Spinal cord (tissue), 10 donors: ENCODE measurements around the gene BAIAP3. TPM values are rescaled to one million over a fixed set of nuclear protein-coding genes. Genes with fewer than 3 reads are reported as not detected.

Experiments
- DNase-seq, 6 donors: peaks; one replicate each; pipeline versions ENCODE4 v3.0.0 to v3.0.0-alpha.2; 2013 to 2015; ENCODE audit warnings: low spot score in 6 of 6, low read depth in 4 of 6
- H3K27ac ChIP-seq: one replicate; pipeline ENCODE4 v1.5.1; 2013; ENCODE audit warnings: low read depth, low read length, control low read depth
- H3K27me3 ChIP-seq: one replicate; pipeline ENCODE4 v1.6.1; 2013; ENCODE audit warnings: low read length; ENCODE audit not compliant: control insufficient read depth, insufficient read depth
- H3K36me3 ChIP-seq: one replicate; pipeline ENCODE4 v1.6.1; 2013; ENCODE audit warnings: low read length; ENCODE audit not compliant: control insufficient read depth, insufficient read depth
- H3K4me1 ChIP-seq: one replicate; pipeline ENCODE4 v1.6.1; 2013; ENCODE audit warnings: low read length; ENCODE audit not compliant: control insufficient read depth, insufficient read depth
- H3K4me3 ChIP-seq: one replicate; pipeline ENCODE4 v1.5.1; 2013; ENCODE audit warnings: low read depth, low read length, control low read depth
- H3K9me3 ChIP-seq: one replicate; pipeline ENCODE4 v1.6.1; 2013; ENCODE audit warnings: low read length; ENCODE audit not compliant: control insufficient read depth, insufficient read depth
- WGBS: methylation state at CpG from one replicate; pipeline ENCODE4 v1.1.5; 2013; ENCODE audit warnings: missing lambda C conversion rate; ENCODE audit not compliant: insufficient coverage; 5-methylcytosine and 5-hydroxymethylcytosine counted together
- polyA plus RNA-seq, 2 donors: library from polyadenylated mRNA; unstranded; fragments of 120-200 nt; gene quantifications; one replicate each; pipeline ENCODE4 v1.2.1, GENCODE V29; 2013; ENCODE audit not compliant: insufficient read length in 2 of 2
- total RNA-seq, 2 donors: library from RNA; depleted of rRNA in 1 of 2; stranded (reverse); fragments of 120-200 nt in 1 of 2; fragments of >200 nt in 1 of 2; gene quantifications; one replicate each; pipeline versions ENCODE4 v1.2.3 to v1.2.4, GENCODE V29; 2013 to 2014
- donor health status: healthy.

The BAIAP3 gene
- total and polyA plus RNA-seq, 4 donors: 30.1 to 69.8 (median 52.2) TPM

DNA sequence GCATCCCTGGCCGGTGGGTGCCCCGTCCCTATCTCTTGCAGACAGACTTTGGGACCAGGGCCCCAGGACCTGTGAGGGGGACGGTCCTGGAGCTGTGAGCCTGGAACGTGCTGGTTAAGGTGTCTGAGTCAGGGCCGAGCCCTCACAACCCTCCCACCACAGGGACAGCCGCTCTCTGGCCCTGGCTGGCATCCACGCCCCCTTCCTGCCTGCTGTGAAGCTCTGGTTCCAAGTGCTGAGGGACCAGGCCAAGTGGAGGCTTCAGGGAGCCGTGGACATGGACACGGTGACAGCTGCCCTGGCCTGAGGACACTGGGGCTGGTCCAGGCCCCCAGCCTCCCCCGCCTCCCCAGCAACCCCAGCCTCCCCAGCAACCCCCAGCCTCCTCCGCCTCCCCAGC, 11.6 kb downstream of the BAIAP3 start:
- Histone ChIP-seq H3K27ac (no peak overlapping the region), H3K4me3 (no peak overlapping the region), H3K4me1 (peaks cover 23% of the 10 kb centered on the region), H3K36me3 (peaks cover 98% of the 10 kb centered on the region), H3K27me3 (no peaks in the 10 kb centered on the region), H3K9me3 (no peaks in the 10 kb centered on the region)
- 61% methylated on average over 7 of the region's 11 CpGs for WGBS
- DNase-seq: no peak

DNA sequence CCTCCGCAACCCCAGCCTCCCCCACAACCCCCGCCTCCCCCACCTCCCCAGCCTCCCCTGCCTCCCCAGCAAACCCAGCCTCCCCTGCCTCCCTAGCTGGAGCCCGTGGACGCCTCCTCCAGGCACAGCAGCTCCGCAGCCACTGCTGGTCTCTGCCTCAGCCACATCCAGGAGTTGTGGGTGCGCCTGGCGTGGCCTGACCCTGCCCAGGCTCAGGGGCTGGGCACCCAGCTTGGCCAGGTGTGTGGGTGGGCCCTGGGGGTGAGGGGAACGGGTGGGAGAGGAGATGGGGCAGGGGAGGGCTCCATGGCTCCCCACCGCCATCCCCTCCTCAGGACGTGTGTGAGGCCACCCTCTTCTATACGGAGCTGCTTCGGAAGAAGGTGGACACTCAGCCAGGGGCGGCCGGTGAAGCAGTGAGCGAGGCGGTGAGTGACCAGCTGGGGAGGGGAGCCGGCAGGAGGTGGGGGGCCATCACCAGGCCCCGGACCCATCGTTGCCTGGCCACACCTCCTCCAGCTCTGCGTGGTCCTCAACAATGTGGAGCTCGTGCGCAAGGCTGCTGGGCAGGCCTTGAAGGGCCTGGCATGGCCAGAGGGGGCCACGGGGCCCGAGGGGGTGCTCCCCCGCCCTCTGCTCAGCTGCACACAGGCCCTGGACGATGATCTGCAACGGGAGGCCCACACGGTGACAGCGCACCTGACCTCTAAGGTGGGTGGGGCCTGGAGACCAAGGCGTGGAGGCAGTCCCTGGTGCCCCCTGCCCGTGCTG, 12.4 kb downstream of the BAIAP3 start:
- H3K27me3 ChIP-seq: no peaks in the 10 kb centered on the region
- H3K27ac ChIP-seq: no peak overlapping the region
- WGBS: 82% methylated on average over 24 of the region's 31 CpGs
- H3K36me3 ChIP-seq: peaks cover 98% of the 10 kb centered on the region
- no peak for DNase-seq
- H3K9me3 ChIP-seq: no peaks in the 10 kb centered on the region
- H3K4me1 ChIP-seq: peaks cover 30% of the 10 kb centered on the region
- H3K4me3 ChIP-seq: no peak overlapping the region

DNA sequence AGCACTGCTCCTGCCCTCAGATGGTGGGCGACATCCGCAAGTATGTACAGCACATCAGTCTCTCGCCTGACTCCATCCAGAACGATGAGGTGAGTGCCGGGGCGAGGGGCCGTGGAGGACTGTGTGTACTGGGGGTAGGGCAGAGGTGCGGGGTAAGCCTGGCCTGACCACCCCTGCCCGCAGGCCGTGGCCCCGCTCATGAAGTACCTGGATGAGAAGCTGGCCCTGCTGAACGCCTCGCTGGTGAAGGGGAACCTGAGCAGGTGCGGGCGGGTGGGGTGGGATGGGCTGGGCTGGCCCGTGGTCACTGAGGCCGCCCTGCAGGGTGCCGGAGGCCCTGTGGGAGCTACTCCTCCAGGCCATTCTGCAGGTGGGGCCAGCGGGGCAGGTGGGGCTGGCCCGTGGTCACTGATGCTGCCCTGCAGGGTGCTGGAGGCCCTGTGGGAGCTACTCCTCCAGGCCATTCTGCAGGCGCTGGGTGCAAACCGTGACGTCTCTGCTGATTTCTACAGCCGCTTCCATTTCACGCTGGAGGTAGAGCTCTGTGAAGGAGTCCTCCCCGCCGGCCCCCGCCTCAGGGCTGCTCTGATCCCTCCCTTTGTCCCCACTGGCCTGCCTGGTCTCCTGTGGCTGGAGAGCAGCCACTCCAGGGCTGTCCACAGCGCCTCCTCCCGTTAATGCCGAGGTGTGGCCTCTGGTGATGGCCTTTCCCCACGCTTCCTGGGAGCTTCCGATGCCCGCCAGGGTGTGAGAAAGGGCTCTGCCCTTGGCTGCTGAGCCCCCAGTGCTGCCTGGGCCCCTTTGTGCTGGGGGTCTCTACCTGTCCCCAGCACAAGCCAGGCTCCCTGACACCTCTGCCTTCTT, 13.2 kb downstream of the BAIAP3 start:
- no peaks in the 10 kb centered on the region for H3K9me3 ChIP-seq
- DNase-seq: no peak
- H3K4me3 ChIP-seq: no peak overlapping the region
- peaks cover 35% of the 10 kb centered on the region for H3K4me1 ChIP-seq
- 73% methylated on average over 33 of the region's 34 CpGs for WGBS
- H3K36me3 ChIP-seq: peaks cover 91% of the 10 kb centered on the region
- no peaks in the 10 kb centered on the region for H3K27me3 ChIP-seq
- H3K27ac ChIP-seq: no peak overlapping the region

DNA sequence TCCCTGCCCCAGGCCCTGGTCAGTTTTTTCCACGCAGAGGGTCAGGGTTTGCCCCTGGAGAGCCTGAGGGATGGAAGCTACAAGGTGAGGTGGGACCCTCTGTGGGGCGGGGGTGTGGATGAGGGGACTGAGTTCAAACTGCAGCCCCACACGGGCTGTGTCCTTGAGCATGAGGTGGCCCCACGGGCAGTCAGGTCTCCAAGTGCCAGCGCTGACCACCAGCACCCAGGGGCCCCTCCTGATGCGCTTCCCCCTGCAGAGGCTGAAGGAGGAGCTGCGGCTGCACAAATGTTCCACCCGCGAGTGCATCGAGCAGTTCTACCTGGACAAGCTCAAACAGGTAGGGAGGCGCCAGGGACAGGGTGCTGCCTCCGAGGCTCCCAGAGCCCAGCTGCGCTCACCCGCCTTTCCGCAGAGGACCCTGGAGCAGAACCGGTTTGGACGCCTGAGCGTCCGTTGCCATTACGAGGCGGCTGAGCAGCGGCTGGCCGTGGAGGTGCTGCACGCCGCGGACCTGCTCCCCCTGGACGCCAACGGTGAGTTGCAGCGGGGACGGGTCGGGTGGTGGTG, 13.9 kb downstream of the BAIAP3 start:
- 93% methylated on average over 23 of the region's 31 CpGs for WGBS
- DNase-seq: no peak
- Histone ChIP-seq H3K9me3 (no peaks in the 10 kb centered on the region), H3K36me3 (peaks cover 84% of the 10 kb centered on the region), H3K27ac (no peak overlapping the region), H3K4me3 (no peak overlapping the region), H3K27me3 (no peaks in the 10 kb centered on the region), H3K4me1 (peaks cover 35% of the 10 kb centered on the region)

DNA sequence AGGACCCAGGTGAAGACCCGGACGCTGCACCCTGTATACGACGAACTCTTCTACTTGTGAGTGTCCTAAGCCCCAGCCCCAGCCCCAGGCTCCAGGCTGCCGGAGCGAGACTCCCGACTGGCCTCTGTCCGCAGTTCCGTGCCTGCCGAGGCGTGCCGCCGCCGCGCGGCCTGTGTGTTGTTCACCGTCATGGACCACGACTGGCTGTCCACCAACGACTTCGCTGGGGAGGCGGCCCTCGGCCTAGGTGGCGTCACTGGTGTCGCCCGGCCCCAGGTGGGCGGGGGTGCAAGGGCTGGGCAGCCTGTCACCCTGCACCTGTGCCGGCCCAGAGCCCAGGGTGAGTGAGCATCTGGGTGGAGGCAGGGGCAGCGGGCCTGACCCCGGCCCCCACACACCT, 14.5 kb downstream of the BAIAP3 start:
- no peak for DNase-seq
- no peak overlapping the region for H3K4me3 ChIP-seq
- peaks cover 29% of the 10 kb centered on the region for H3K4me1 ChIP-seq
- no peaks in the 10 kb centered on the region for H3K27me3 ChIP-seq
- 88% methylated on average over 29 of the region's 29 CpGs for WGBS
- H3K9me3 ChIP-seq: no peaks in the 10 kb centered on the region
- H3K36me3 ChIP-seq: peaks cover 78% of the 10 kb centered on the region
- no peak overlapping the region for H3K27ac ChIP-seq

DNA sequence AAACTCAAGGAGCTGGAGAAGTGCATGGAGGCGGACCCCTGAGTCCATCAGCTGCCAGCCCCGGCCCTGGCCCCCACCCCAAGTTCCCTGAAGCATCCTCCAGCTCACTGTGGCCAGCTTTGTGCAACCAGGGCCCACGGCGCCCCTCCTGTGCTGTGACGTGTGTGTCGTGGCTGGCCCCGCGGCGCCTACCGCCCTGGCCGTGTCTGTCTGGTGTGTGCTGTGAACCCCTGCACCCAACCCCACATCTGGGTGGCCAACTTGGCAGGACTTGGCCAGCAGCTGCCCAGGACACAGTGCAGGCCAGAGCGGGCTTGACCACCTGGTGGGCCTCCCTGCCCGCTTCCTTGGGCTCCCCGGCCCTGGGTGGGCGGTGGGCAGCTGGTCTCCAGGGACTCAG, 15.0 kb downstream of the BAIAP3 start:
- 93% methylated on average over 15 of the region's 15 CpGs for WGBS
- H3K27me3 ChIP-seq: no peaks in the 10 kb centered on the region
- no peak overlapping the region for H3K4me3 ChIP-seq
- H3K36me3 ChIP-seq: peaks cover 73% of the 10 kb centered on the region
- no peak overlapping the region for H3K27ac ChIP-seq
- no peaks in the 10 kb centered on the region for H3K9me3 ChIP-seq
- H3K4me1 ChIP-seq: peaks cover 25% of the 10 kb centered on the region
- DNase-seq: no peak

DNA sequence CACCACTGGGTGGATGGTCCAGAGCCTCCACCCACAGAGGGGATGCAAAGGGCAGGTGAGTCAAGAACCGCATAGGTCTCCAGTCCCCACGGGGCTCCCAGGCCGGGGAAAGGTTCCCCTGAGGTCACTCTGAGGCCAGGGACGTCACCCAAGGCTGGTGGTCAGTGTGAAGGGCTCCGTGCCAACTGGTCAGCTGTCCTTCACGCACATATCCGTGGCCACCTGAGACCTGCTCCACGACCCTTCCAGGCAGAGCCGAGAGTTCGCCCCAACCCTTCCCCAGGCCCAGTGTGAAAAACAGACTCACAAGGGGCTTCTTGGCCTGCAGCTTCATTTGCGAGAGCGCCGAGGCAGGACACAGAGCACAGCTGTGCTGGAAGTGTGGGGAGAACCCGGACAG, 15.5 kb downstream of the BAIAP3 start:
- no peak overlapping the region for H3K27ac ChIP-seq
- no peak overlapping the region for H3K4me3 ChIP-seq
- peaks cover 71% of the 10 kb centered on the region for H3K36me3 ChIP-seq
- no peak for DNase-seq
- H3K4me1 ChIP-seq: peaks cover 22% of the 10 kb centered on the region
- WGBS: 86% methylated on average over 12 of the region's 14 CpGs
- no peaks in the 10 kb centered on the region for H3K27me3 ChIP-seq
- no peaks in the 10 kb centered on the region for H3K9me3 ChIP-seq

DNA sequence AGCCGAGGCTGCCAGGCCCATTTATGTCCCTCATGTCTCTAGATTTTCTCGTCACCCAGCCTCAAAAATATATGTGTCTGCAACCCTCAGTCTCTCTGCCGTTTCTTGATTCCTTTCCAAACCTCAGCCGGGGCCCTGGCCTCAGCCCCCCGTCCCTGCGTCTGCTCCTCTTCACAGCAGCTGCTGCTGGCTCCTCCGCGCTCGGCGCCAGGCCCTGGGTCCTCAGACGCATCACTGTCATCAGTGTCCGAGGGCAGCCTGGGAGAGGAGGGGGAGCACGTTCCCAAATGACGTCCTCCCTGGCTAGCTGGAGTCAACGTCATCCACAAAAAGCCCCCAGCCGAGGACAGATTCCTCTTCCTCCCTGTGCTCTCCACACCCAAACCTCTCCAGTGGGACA, 15.9 kb downstream of the BAIAP3 start:
- Histone ChIP-seq H3K36me3 (peaks cover 71% of the 10 kb centered on the region), H3K4me3 (no peak overlapping the region), H3K27me3 (no peaks in the 10 kb centered on the region), H3K9me3 (no peaks in the 10 kb centered on the region), H3K27ac (no peak overlapping the region), H3K4me1 (peaks cover 22% of the 10 kb centered on the region)
- DNase-seq: no peak
- WGBS: 69% methylated on average over 9 of the region's 16 CpGs

DNA sequence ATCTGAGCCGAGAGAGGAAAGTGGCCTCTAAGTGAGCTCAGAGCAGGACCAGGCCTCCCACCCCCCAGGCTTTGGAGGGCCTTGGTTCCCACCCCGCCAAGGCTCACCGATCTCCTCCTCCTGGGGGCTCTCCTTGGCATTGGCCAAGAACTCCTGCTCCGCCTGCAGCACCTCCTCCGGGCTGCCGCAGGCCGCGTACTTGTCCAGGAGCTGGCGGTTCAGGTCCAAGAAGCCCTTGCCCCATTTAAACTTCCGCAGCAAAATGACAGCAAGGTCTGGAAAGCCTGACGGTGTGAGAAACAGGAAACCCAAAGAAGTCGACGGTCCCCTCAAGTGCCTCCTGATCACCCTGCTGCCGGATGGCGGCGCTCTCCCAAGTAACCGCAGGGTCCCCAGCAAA, 16.5 kb downstream of the BAIAP3 start:
- DNase-seq: no peak
- H3K27me3 ChIP-seq: no peaks in the 10 kb centered on the region
- WGBS: 94% methylated on average over 17 of the region's 17 CpGs
- no peaks in the 10 kb centered on the region for H3K9me3 ChIP-seq
- no peak overlapping the region for H3K27ac ChIP-seq
- H3K4me3 ChIP-seq: no peak overlapping the region
- H3K36me3 ChIP-seq: peaks cover 69% of the 10 kb centered on the region
- peaks cover 22% of the 10 kb centered on the region for H3K4me1 ChIP-seq
